ENCODE measurements around the gene KIF26B. TPM values are rescaled to one million over a fixed set of nuclear protein-coding genes. Genes with fewer than 3 reads are reported as not detected.

KIF26B gene
- total RNA-seq, 1 experiment from 2014 or later = 1.1 TPM

- DNase-seq (ENCODE audit: low read depth) = no peak
Observed at GRCh38 chr1:245419461-245419978, 264.7 kb downstream of the KIF26B start.

- DNase-seq (ENCODE audit: low read depth) = no peak
Observed at GRCh38 chr1:245419989-245420388, 265.2 kb downstream of the KIF26B start.

GRCh38 chr1:245420926-245421325, 266.1 kb downstream of the KIF26B start:
- DNase-seq (ENCODE audit: low read depth) = no peak

- DNase-seq (ENCODE audit: low read depth) = no peak
Observed at GRCh38 chr1:245428681-245429080, 273.9 kb downstream of the KIF26B start.

GRCh38 chr1:245431706-245432105, 276.9 kb downstream of the KIF26B start:
- DNase-seq (ENCODE audit: low read depth) = no peak

GRCh38 chr1:245432228-245432875, 277.6 kb downstream of the KIF26B start:
- DNase-seq (ENCODE audit: low read depth) = no peak

- no peak for DNase-seq (ENCODE audit: low read depth)
Observed at GRCh38 chr1:245433561-245433960, 278.8 kb downstream of the KIF26B start.

GRCh38 chr1:245434280-245434679, 279.5 kb downstream of the KIF26B start:
- DNase-seq (ENCODE audit: low read depth) = no peak

GRCh38 chr1:245436407-245436806, 281.6 kb downstream of the KIF26B start:
- DNase-seq (ENCODE audit: low read depth) = no peak

GRCh38 chr1:245437369-245438062, 282.7 kb downstream of the KIF26B start:
- DNase-seq (ENCODE audit: low read depth) = no peak

GRCh38 chr1:245440922-245441321, 286.1 kb downstream of the KIF26B start:
- DNase-seq (ENCODE audit: low read depth) = no peak

GRCh38 chr1:245441689-245442088, 286.9 kb downstream of the KIF26B start:
- no peak for DNase-seq (ENCODE audit: low read depth)

- DNase-seq (ENCODE audit: low read depth) = no peak
Observed at GRCh38 chr1:245444147-245444828, 289.5 kb downstream of the KIF26B start.

GRCh38 chr1:245444945-245445344, 290.2 kb downstream of the KIF26B start:
- no peak for DNase-seq (ENCODE audit: low read depth)

- no peak for DNase-seq (ENCODE audit: low read depth)
Observed at GRCh38 chr1:245448531-245448930, 293.7 kb downstream of the KIF26B start.

- DNase-seq (ENCODE audit: low read depth) = peak; percentile 1
Observed at GRCh38 chr1:245448975-245449431, 294.2 kb downstream of the KIF26B start.

GRCh38 chr1:245453541-245453940, 298.8 kb downstream of the KIF26B start:
- DNase-seq (ENCODE audit: low read depth) = no peak

GRCh38 chr1:245454051-245454450, 299.3 kb downstream of the KIF26B start:
- no peak for DNase-seq (ENCODE audit: low read depth)

- no peak for DNase-seq (ENCODE audit: low read depth)
Observed at GRCh38 chr1:245457562-245457961, 302.8 kb downstream of the KIF26B start.

GRCh38 chr1:245458234-245458633, 303.4 kb downstream of the KIF26B start:
- no peak for DNase-seq (ENCODE audit: low read depth)

GRCh38 chr1:245458761-245459174, 304.0 kb downstream of the KIF26B start:
- peak; percentile 55 for DNase-seq (ENCODE audit: low read depth)

- DNase-seq (ENCODE audit: low read depth) = no peak
Observed at GRCh38 chr1:245459621-245460020, 304.8 kb downstream of the KIF26B start.

- peak; percentile 11 for DNase-seq (ENCODE audit: low read depth)
Observed at GRCh38 chr1:245461681-245462080, 306.9 kb downstream of the KIF26B start.
